ENCODE data around the gene LORICRIN. TPM values are rescaled to one million over a fixed set of nuclear protein-coding genes. Genes with fewer than 3 reads are reported as not detected.

The LORICRIN gene
- total and polyA plus RNA-seq, 2 of the 4 experiments (the other 2 are of a cell fraction), result not detected

DNA sequence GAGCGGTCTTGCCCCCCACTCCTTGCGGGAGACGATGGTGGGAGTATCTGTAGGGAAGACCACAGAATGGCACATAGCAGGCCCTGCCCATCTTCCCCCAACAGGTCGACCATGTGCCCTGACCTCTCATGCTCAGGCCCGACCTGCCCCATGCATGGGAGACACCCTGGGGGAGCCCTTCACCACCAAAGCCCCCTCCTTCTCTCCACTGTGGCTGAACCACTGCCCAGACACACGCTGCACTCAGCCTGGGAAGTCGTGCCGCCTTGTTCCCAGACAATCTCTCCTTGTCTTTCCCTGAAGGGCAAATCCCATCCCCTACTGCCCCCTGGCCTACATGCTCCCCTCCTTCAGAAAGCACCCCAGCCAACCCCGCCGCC, 47.7 kb downstream of the LORICRIN start:
- Histone ChIP-seq H3K9me3 (ENCODE audit: control insufficient read depth, insufficient read depth, low read length) (no peaks in the 10 kb centered on the region), H3K4ac (ENCODE audit: low read depth, low read length) (no peak overlapping the region), H4K8ac (ENCODE audit: low read depth in 2 of 2, low read length in 2 of 2) (no peak overlapping the region), H3K36me3 (ENCODE audit: control insufficient read depth, insufficient read depth, low read length) (no peaks in the 10 kb centered on the region), H4K91ac (ENCODE audit: insufficient read depth, low read depth, low read length) (no peak overlapping the region), H3K9ac (ENCODE audit: low read depth, low read length) (no peak overlapping the region), H3K18ac (ENCODE audit: low read depth, low read length) (no peak overlapping the region), H3K9me1 (ENCODE audit: insufficient read depth, low read length) (no peaks in the 10 kb centered on the region), H2BK15ac (ENCODE audit: low read depth, low read length) (no peak overlapping the region), H2AFZ (replicated peaks; ENCODE audit: low read length, poor library complexity) (no peak overlapping the region), H4K5ac (ENCODE audit: low read depth, low read length) (no peak overlapping the region), H2BK20ac (ENCODE audit: low read depth, low read length) (no peak overlapping the region), H3K14ac (replicated peaks; ENCODE audit: low read depth, low read length) (no peak overlapping the region), H3K56ac (ENCODE audit: extremely low read depth, insufficient read depth, low read length) (no peak overlapping the region), H2BK120ac (ENCODE audit: low read depth, low read length) (no peak overlapping the region), H4K20me1 (ENCODE audit: insufficient read depth, low read length) (no peaks in the 10 kb centered on the region), H3K27me3 (ENCODE audit: control insufficient read depth, insufficient read depth, low read length) (no peaks in the 10 kb centered on the region), H2AK5ac (ENCODE audit: low read depth, low read length) (no peak overlapping the region), H3K4me3 (ENCODE audit: insufficient read depth, low read depth, low read length) (no peak overlapping the region), H2BK5ac (ENCODE audit: low read depth, low read length, poor library complexity, severe bottlenecking) (no peak overlapping the region), H3K27ac (ENCODE audit: insufficient read depth, low read length) (no peak overlapping the region), H3K79me1 (ENCODE audit: low read depth in 1 of 2, low read length in 2 of 2) (no peaks in the 10 kb centered on the region), H2AK9ac (replicated peaks; ENCODE audit: low read depth, low read length, poor library complexity) (peak overlapping the region; percentile 32), H3K4me1 (ENCODE audit: control insufficient read depth, insufficient read depth, low read length) (no peaks in the 10 kb centered on the region), H3K4me2 (ENCODE audit: low read depth, low read length) (no peak overlapping the region), H3K23ac (ENCODE audit: low read depth, low read length) (no peak overlapping the region)
- dilution Hi-C loops (cut with HindIII; ENCODE audit: low sequenced_read_pairs, unreplicated experiment) (no loop called here), in situ Hi-C loops (cut with MboI; ENCODE audit: low sequenced_read_pairs) (no loop called here), intact Hi-C loops (cut with micrococcal nuclease) (no loop called here)
- ATAC-seq (ENCODE audit: low read depth), result no peak
- POLR2A ChIA-PET (ENCODE audit: unreplicated experiment), result no interaction called here
- DNase-seq, result no peak
- BruUV-seq (replicated peaks), result no TSS peak
- TF ChIP-seq RFX5 (IDR thresholded peaks at IDR 0.05; ENCODE audit: low read depth, low read length) (no peak), ELK1 (IDR thresholded peaks at IDR 0.05; ENCODE audit: borderline replicate concordance, low read depth, low read length) (no peak), NFE2L2 (IDR thresholded peaks at IDR 0.05; ENCODE audit: low read depth, low read length) (no peak), CTCF (conservative IDR thresholded peaks at IDR 0.05; ENCODE audit: low read depth, low read length) (no peak), CHD1 (IDR thresholded peaks at IDR 0.05; ENCODE audit: low read depth, low read length) (no peak), FOS (IDR thresholded peaks at IDR 0.05; ENCODE audit: low read depth, low read length) (no peak), CEBPB (IDR thresholded peaks at IDR 0.05; ENCODE audit: low read depth, low read length) (no peak), POLR2A (IDR thresholded peaks at IDR 0.05; ENCODE audit: low read depth, low read length) (no peak), SMC3 (IDR thresholded peaks at IDR 0.05; ENCODE audit: low read depth, low read length) (no peak), MAFK (IDR thresholded peaks at IDR 0.05; ENCODE audit: low read depth, low read length) (no peak), RAD21 (IDR thresholded peaks at IDR 0.05; ENCODE audit: low read length) (no peak), MXI1 (IDR thresholded peaks at IDR 0.05; ENCODE audit: borderline replicate concordance, low read depth, low read length) (no peak), RCOR1 (IDR thresholded peaks at IDR 0.05; ENCODE audit: insufficient replicate concordance, low read length) (no peak), MAZ (IDR thresholded peaks at IDR 0.05; ENCODE audit: borderline replicate concordance, low read depth, low read length) (no peak), BHLHE40 (IDR thresholded peaks at IDR 0.05; ENCODE audit: low read depth, low read length) (no peak)
- TF ChIP-seq, protein P1, sequence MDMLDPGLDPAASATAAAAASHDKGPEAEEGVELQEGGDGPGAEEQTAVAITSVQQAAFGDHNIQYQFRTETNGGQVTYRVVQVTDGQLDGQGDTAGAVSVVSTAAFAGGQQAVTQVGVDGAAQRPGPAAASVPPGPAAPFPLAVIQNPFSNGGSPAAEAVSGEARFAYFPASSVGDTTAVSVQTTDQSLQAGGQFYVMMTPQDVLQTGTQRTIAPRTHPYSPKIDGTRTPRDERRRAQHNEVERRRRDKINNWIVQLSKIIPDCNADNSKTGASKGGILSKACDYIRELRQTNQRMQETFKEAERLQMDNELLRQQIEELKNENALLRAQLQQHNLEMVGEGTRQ (IDR thresholded peaks at IDR 0.05; ENCODE audit: low read depth, low read length), result no peak
- CTCF ChIA-PET, result no interaction called here
- WGBS, 2 experiments (ENCODE audit: extremely low coverage in 2 of 2, insufficient read length in 1 of 2), result 54% methylated on average over 4 of the region's 10 CpGs; no CpG with 5 or more reads in 1 of the 2 experiments

Measured in IMR-90 (cell line).